Lung (tissue), 12 donors: ENCODE data around the gene CYB5D1. TPM values are rescaled to one million over a fixed set of nuclear protein-coding genes. Genes with fewer than 3 reads are reported as not detected.

ENCODE experiments used
- ATAC-seq: fragments of 200-7000 bp; cut with Tn5 transposase; one replicate; pipeline ENCODE4 v1.9.1; 2020; ENCODE audit warnings: moderate number of reproducible peaks; ENCODE audit not compliant: insufficient read depth, low FRiP score
- DNase-seq, 3 donors: peaks; one replicate each; pipeline ENCODE4 v3.0.0-alpha.2; 2013 to 2017
- H3K27ac ChIP-seq, 2 donors: one replicate each; pipeline ENCODE4 v1.5.1; 2013; ENCODE audit warnings: mild to moderate bottlenecking in 2 of 2, moderate library complexity in 2 of 2, control low read depth in 1 of 2, inconsistent platforms in 1 of 2, low read depth in 1 of 2, low read length in 1 of 2
- H3K27me3 ChIP-seq, 3 donors: one replicate each; pipeline ENCODE4 v1.5.1; 2013; ENCODE audit warnings: low read length in 2 of 3; ENCODE audit not compliant: control insufficient read depth in 3 of 3, insufficient read depth in 3 of 3
- H3K36me3 ChIP-seq, 4 donors: one replicate each; pipeline ENCODE4 v1.5.1; 2013; ENCODE audit warnings: low read length in 4 of 4, mild to moderate bottlenecking in 1 of 4, moderate library complexity in 1 of 4; ENCODE audit not compliant: control insufficient read depth in 4 of 4, insufficient read depth in 4 of 4
- H3K4me1 ChIP-seq, 5 donors: one replicate each; pipeline ENCODE4 v1.5.1; 2013; ENCODE audit warnings: low read length in 5 of 5, mild to moderate bottlenecking in 2 of 5, moderate library complexity in 1 of 5; ENCODE audit not compliant: control insufficient read depth in 5 of 5, insufficient read depth in 5 of 5
- H3K4me3 ChIP-seq: one replicate; pipeline ENCODE4 v1.5.1; 2013; ENCODE audit warnings: mild to moderate bottlenecking, control low read depth, moderate library complexity
- H3K9ac ChIP-seq, 2 donors: one replicate each; pipeline ENCODE4 v1.5.1; 2013; ENCODE audit warnings: low read length in 2 of 2, control low read depth in 1 of 2; ENCODE audit not compliant: insufficient read depth in 1 of 2
- H3K9me3 ChIP-seq, 4 donors: one replicate each; pipeline ENCODE4 v1.5.1; 2013; ENCODE audit warnings: low read length in 3 of 4, mild to moderate bottlenecking in 1 of 4, moderate library complexity in 1 of 4; ENCODE audit not compliant: control insufficient read depth in 4 of 4, insufficient read depth in 3 of 4
- WGBS, 2 donors: extraction: QIAGEN DNeasy Blood & Tissue Kit; methylation state at CpG; one replicate each; pipeline ENCODE4 v1.1.7; 2013; 5-methylcytosine and 5-hydroxymethylcytosine counted together
- polyA plus RNA-seq, 2 donors: library from polyadenylated mRNA; stranded (reverse); fragments of 200-250 nt; gene quantifications; one replicate each; pipeline ENCODE4 v1.2.1, GENCODE V29; 2013
- total RNA-seq, 2 donors: library from RNA; depleted of rRNA in 1 of 2; stranded (reverse); fragments of >200 nt in 1 of 2; gene quantifications; one replicate each; pipeline ENCODE4 v1.2.1, GENCODE V29; 2014 to 2021
- TF ChIP-seq, protein P1 (sequence below): IDR thresholded peaks from 2 replicates; pipeline ENCODE4 v1.5.1; 2012; ENCODE audit warnings: mild to moderate bottlenecking; ENCODE audit errors: control extremely low read depth, extremely low read depth
- donor health status: control.
- donor health status: control.
- donor health status: Bipolar disorder and iron deficiency.
- donor health status: healthy.
- donor health status: DM: yes; HTN: yes; CAD: no.

CYB5D1 gene
- total and polyA plus RNA-seq, 4 donors = 5.5 to 21.6 (median 14.0) TPM

DNA sequence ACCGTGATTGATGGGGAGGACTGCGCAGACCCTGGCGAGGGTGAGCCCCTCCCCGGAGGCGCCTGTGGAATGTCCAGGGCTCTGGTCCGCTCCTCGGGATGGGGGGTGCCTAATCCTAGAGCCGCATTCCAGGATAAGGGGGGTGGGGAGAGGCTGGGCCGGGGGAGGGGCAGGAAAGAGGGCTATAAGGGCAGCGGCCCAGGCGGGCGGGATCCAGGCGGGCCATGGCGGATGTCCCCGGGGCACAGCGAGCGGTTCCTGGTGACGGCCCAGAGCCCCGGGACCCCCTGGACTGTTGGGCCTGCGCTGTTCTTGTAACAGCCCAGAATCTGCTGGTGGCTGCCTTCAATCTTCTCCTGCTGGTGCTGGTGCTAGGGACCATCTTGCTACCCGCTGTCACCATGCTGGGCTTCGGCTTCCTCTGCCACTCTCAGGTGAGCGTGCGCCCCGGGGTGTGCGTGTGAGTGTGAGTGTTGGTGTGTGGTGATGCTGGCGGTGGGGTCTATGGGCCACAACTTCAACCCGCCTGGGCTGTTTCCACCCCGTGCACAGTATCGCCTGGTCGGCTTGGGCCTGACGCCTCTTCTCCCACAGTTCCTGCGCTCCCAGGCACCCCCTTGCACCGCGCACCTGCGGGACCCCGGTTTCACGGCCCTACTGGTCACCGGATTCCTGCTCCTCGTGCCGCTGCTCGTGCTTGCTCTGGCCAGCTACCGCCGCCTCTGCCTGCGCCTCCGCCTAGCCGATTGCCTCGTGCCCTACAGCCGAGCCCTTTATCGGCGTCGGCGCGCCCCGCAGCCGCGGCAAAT is 2.7 kb upstream of the CYB5D1 start, which contains the start of gene TMEM88:
TSS of gene TMEM88 (plus strand) at position 216 of the 809 bp plus-strand sequence. CDS start at position 225, 9 bp downstream.
- Histone ChIP-seq H3K27ac (peak within 1 kb of the TSS; percentile 69 to 87), H3K4me3 (peak within 1 kb of the TSS; percentile 14), H3K9me3 (no peaks in the 10 kb centered on the region), H3K9ac (no peak within 1 kb of the TSS), H3K36me3 (peaks cover 0 to 28% (median 24%) of the 10 kb centered on the region in 4 donors), H3K27me3 (no peaks in the 10 kb centered on the region), H3K4me1 (peaks cover 3 to 37% (median 6%) of the 10 kb centered on the region in 5 donors)
- ATAC-seq (no peak), DNase-seq (peak in 2 of 3 donors; percentile 25 to 48)
- TF ChIP-seq, protein P1, sequence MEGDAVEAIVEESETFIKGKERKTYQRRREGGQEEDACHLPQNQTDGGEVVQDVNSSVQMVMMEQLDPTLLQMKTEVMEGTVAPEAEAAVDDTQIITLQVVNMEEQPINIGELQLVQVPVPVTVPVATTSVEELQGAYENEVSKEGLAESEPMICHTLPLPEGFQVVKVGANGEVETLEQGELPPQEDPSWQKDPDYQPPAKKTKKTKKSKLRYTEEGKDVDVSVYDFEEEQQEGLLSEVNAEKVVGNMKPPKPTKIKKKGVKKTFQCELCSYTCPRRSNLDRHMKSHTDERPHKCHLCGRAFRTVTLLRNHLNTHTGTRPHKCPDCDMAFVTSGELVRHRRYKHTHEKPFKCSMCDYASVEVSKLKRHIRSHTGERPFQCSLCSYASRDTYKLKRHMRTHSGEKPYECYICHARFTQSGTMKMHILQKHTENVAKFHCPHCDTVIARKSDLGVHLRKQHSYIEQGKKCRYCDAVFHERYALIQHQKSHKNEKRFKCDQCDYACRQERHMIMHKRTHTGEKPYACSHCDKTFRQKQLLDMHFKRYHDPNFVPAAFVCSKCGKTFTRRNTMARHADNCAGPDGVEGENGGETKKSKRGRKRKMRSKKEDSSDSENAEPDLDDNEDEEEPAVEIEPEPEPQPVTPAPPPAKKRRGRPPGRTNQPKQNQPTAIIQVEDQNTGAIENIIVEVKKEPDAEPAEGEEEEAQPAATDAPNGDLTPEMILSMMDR = no peak
- 64 to 66% methylated on average over 57 of the region's 57 CpGs for WGBS, 2 donors

DNA sequence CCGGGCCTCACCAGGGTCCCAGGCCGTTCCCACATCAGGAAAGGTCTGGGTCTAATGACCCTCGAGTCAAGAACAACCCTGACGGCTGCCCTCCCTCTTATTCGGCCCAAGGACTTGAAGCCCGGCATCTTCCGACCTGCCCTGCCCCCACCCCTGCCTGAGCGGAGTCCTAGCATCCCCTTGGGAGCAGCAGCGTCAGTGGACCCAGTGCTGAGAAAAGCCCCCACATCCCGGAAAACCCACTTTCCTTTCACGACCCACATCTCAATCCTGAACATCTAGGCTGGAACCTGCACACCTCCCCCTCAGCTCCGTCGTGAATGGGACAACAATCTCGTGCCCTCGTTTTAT is 2.2 kb upstream of the CYB5D1 start:
- Histone ChIP-seq H3K9me3 (no peaks in the 10 kb centered on the region), H3K9ac (no peak overlapping the region), H3K27me3 (no peaks in the 10 kb centered on the region), H3K27ac (peak overlapping the region; percentile 69 to 87), H3K4me3 (no peak overlapping the region), H3K36me3 (peaks cover 0 to 25% (median 21%) of the 10 kb centered on the region in 4 donors), H3K4me1 (peaks cover 3 to 37% (median 6%) of the 10 kb centered on the region in 5 donors)
- TF ChIP-seq, protein P1 = no peak
- WGBS, 2 donors = 27 to 29% methylated on average over 15 of the region's 15 CpGs
- DNase-seq (no peak), ATAC-seq (no peak)

DNA sequence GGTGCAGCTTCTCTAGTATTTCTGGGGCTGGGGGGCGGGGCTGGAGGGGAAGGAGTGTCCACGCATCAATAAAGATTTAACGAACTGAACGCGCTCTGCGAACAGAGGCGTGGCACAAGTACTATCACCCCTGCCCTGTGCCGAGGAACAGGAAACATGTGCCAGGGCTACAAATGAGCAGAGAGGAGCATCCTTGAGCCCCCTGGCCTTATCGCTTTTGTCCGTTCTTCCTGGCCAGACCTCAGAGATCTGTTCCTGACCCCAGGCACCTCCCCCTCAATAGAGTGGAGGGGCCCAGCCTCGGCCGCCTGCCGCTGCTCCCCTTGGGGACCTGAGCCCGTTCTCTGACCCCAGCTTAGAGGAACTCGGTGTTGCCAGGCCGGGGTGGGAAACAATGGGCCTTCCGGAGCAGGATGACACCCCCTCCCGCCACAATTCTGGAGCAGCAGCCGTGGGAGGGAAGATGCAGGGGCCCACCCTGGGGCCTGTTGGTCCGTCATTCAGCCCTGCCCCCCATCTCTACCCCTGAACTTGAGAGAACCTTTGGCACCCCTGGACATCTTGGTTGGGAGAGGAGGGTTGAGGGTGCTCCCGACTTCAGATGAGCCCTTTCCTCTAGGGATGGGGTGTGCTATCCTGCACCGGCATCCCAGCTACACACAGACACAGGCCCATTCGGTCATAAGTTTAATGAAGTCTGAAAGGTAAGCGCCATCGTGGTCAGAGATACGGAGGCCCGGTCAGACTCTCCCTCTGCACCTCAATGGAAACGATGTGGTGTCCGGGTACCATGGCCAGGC is 1.6 kb upstream of the CYB5D1 start:
- DNase-seq (peak; percentile 43 to 65 (median 58)), ATAC-seq (no peak)
- Histone ChIP-seq H3K9me3 (no peaks in the 10 kb centered on the region), H3K9ac (peak overlapping the region; percentile 12 to 50), H3K27me3 (no peaks in the 10 kb centered on the region), H3K36me3 (peaks cover 0 to 20% (median 17%) of the 10 kb centered on the region in 4 donors), H3K4me3 (peak overlapping the region; percentile 38), H3K27ac (peak overlapping the region; percentile 87 to 90), H3K4me1 (peaks cover 3 to 37% (median 6%) of the 10 kb centered on the region in 5 donors)
- WGBS, 2 donors = 4 to 9% methylated on average over 27 to 29 of the region's 29 CpGs
- TF ChIP-seq, protein P1 = no peak
